ENCODE measurements around the gene FRMD4B. TPM values are rescaled to one million over a fixed set of nuclear protein-coding genes. Genes with fewer than 3 reads are reported as not detected.

The FRMD4B gene
- total RNA-seq, 1 experiment from 2014 or later, result 4.4 TPM

GRCh38 chr3:69359916-69360315, 26.0 kb downstream of the FRMD4B start:
- H3K4me3 ChIP-seq, result no peak overlapping the region
- H3K36me3 ChIP-seq, result no peaks in the 10 kb centered on the region
- DNase-seq, result no peak
- H3K4me1 ChIP-seq, result peaks cover 5% of the 10 kb centered on the region; the same call in 1 of the 2 replicates
- H3K27me3 ChIP-seq, result no peaks in the 10 kb centered on the region
- H3K27ac ChIP-seq, result no peak overlapping the region
- H3K9me3 ChIP-seq (replicated peaks), result no peaks in the 10 kb centered on the region

- Histone ChIP-seq H3K27ac (no peak overlapping the region), H3K36me3 (no peaks in the 10 kb centered on the region), H3K4me1 (peaks cover 3% of the 10 kb centered on the region; the same call in 1 of the 2 replicates), H3K9me3 (replicated peaks) (no peaks in the 10 kb centered on the region), H3K4me3 (no peak overlapping the region), H3K27me3 (no peaks in the 10 kb centered on the region)
- no peak for DNase-seq
Measured at GRCh38 chr3:69359339-69359893, 26.5 kb downstream of the FRMD4B start.

GRCh38 chr3:69357196-69357595, 28.7 kb downstream of the FRMD4B start:
- Histone ChIP-seq H3K27me3 (no peaks in the 10 kb centered on the region), H3K27ac (no peak overlapping the region), H3K9me3 (replicated peaks) (no peaks in the 10 kb centered on the region), H3K36me3 (no peaks in the 10 kb centered on the region), H3K4me3 (no peak overlapping the region), H3K4me1 (no peaks in the 10 kb centered on the region)
- peak in 1 of 2 experiments; percentile 5 for DNase-seq

- no peak for DNase-seq
- no peaks in the 10 kb centered on the region for H3K27me3 ChIP-seq
- H3K4me1 ChIP-seq, result no peaks in the 10 kb centered on the region
- H3K9me3 ChIP-seq (replicated peaks), result no peaks in the 10 kb centered on the region
- no peak overlapping the region for H3K27ac ChIP-seq
- H3K36me3 ChIP-seq, result no peaks in the 10 kb centered on the region
- H3K4me3 ChIP-seq, result no peak overlapping the region
Measured at GRCh38 chr3:69354948-69355347, 30.9 kb downstream of the FRMD4B start.

GRCh38 chr3:69353503-69353902, 32.4 kb downstream of the FRMD4B start:
- Histone ChIP-seq H3K27me3 (no peaks in the 10 kb centered on the region), H3K36me3 (no peaks in the 10 kb centered on the region), H3K27ac (no peak overlapping the region), H3K4me1 (no peaks in the 10 kb centered on the region), H3K4me3 (no peak overlapping the region), H3K9me3 (replicated peaks) (no peaks in the 10 kb centered on the region)
- DNase-seq, result no peak

- Histone ChIP-seq H3K9me3 (replicated peaks) (no peaks in the 10 kb centered on the region), H3K36me3 (no peaks in the 10 kb centered on the region), H3K4me1 (no peaks in the 10 kb centered on the region), H3K27ac (no peak overlapping the region), H3K27me3 (no peaks in the 10 kb centered on the region), H3K4me3 (no peak overlapping the region)
- no peak for DNase-seq
Measured at GRCh38 chr3:69353088-69353478, 32.8 kb downstream of the FRMD4B start.

- H3K9me3 ChIP-seq (replicated peaks), result no peaks in the 10 kb centered on the region
- no peak overlapping the region for H3K4me3 ChIP-seq
- H3K27ac ChIP-seq, result no peak overlapping the region
- no peaks in the 10 kb centered on the region for H3K4me1 ChIP-seq
- DNase-seq, result no peak
- H3K36me3 ChIP-seq, result no peaks in the 10 kb centered on the region
- H3K27me3 ChIP-seq, result no peaks in the 10 kb centered on the region
Measured at GRCh38 chr3:69352305-69353087, 33.4 kb downstream of the FRMD4B start.

- no peaks in the 10 kb centered on the region for H3K4me1 ChIP-seq
- no peaks in the 10 kb centered on the region for H3K36me3 ChIP-seq
- no peaks in the 10 kb centered on the region for H3K9me3 ChIP-seq (replicated peaks)
- no peaks in the 10 kb centered on the region for H3K27me3 ChIP-seq
- no peak overlapping the region for H3K27ac ChIP-seq
- DNase-seq, result no peak
- H3K4me3 ChIP-seq, result no peak overlapping the region
Measured at GRCh38 chr3:69343875-69344274, 42.0 kb downstream of the FRMD4B start.

GRCh38 chr3:69342074-69342473, 43.8 kb downstream of the FRMD4B start:
- Histone ChIP-seq H3K36me3 (no peaks in the 10 kb centered on the region), H3K4me1 (no peaks in the 10 kb centered on the region), H3K27ac (no peak overlapping the region), H3K9me3 (replicated peaks) (no peaks in the 10 kb centered on the region), H3K4me3 (no peak overlapping the region), H3K27me3 (no peaks in the 10 kb centered on the region)
- DNase-seq, result no peak

GRCh38 chr3:69339760-69340159, 46.1 kb downstream of the FRMD4B start:
- Histone ChIP-seq H3K27me3 (no peaks in the 10 kb centered on the region), H3K36me3 (no peaks in the 10 kb centered on the region), H3K27ac (no peak overlapping the region), H3K9me3 (replicated peaks) (no peaks in the 10 kb centered on the region), H3K4me1 (no peaks in the 10 kb centered on the region), H3K4me3 (no peak overlapping the region)
- no peak for DNase-seq

GRCh38 chr3:69338911-69339310, 47.0 kb downstream of the FRMD4B start:
- H3K9me3 ChIP-seq (replicated peaks), result no peaks in the 10 kb centered on the region
- no peaks in the 10 kb centered on the region for H3K27me3 ChIP-seq
- no peak overlapping the region for H3K4me3 ChIP-seq
- H3K27ac ChIP-seq, result no peak overlapping the region
- no peaks in the 10 kb centered on the region for H3K4me1 ChIP-seq
- DNase-seq, result no peak
- H3K36me3 ChIP-seq, result no peaks in the 10 kb centered on the region

- Histone ChIP-seq H3K36me3 (no peaks in the 10 kb centered on the region), H3K9me3 (replicated peaks) (no peaks in the 10 kb centered on the region), H3K27ac (no peak overlapping the region), H3K4me3 (no peak overlapping the region), H3K27me3 (no peaks in the 10 kb centered on the region), H3K4me1 (no peaks in the 10 kb centered on the region)
- no peak for DNase-seq
Measured at GRCh38 chr3:69332934-69333333, 53.0 kb downstream of the FRMD4B start.

- Histone ChIP-seq H3K4me1 (no peaks in the 10 kb centered on the region), H3K36me3 (no peaks in the 10 kb centered on the region), H3K4me3 (no peak overlapping the region), H3K9me3 (replicated peaks) (no peaks in the 10 kb centered on the region), H3K27ac (no peak overlapping the region), H3K27me3 (no peaks in the 10 kb centered on the region)
- DNase-seq, result no peak
Measured at GRCh38 chr3:69330891-69331400, 54.9 kb downstream of the FRMD4B start.

GRCh38 chr3:69329892-69330291, 56.0 kb downstream of the FRMD4B start:
- DNase-seq, result no peak
- H3K9me3 ChIP-seq (replicated peaks), result no peaks in the 10 kb centered on the region
- no peak overlapping the region for H3K4me3 ChIP-seq
- H3K36me3 ChIP-seq, result no peaks in the 10 kb centered on the region
- H3K27ac ChIP-seq, result no peak overlapping the region
- H3K27me3 ChIP-seq, result no peaks in the 10 kb centered on the region
- H3K4me1 ChIP-seq, result no peaks in the 10 kb centered on the region

- Histone ChIP-seq H3K4me1 (peaks cover 6% of the 10 kb centered on the region), H3K9me3 (replicated peaks) (no peaks in the 10 kb centered on the region), H3K27me3 (no peaks in the 10 kb centered on the region), H3K27ac (no peak overlapping the region), H3K36me3 (no peaks in the 10 kb centered on the region), H3K4me3 (no peak overlapping the region)
- no peak for DNase-seq
Measured at GRCh38 chr3:69328963-69329302, 57.0 kb downstream of the FRMD4B start.
